Gastrocnemius medialis (tissue), 4 donors: Measurements from ENCODE around the gene TOMM7. TPM values are rescaled to one million over a fixed set of nuclear protein-coding genes. Genes with fewer than 3 reads are reported as not detected.
"Not testable (repeated sequence)": the region's sequence is repeated elsewhere in the genome, so short reads cannot be mapped to it uniquely, and the experiment has no call there.

Experiments
- ATAC-seq, 2 donors: fragments of 150-250 bp; one replicate each; pipeline ENCODE4 v1.9.1; 2016
- DNase-seq, 2 donors: peaks; one replicate each; pipeline ENCODE4 v3.0.0-alpha.2; 2019
- H3K27ac ChIP-seq, 4 donors: fragments of 200-600 bp; sonication (generic); 1 replicate in 1 of 4; 2 replicates in 3 of 4; pipeline ENCODE4 v1.5.1; 2016 to 2018; ENCODE audit warnings: mild to moderate bottlenecking in 2 of 4, moderate library complexity in 1 of 4
- H3K27me3 ChIP-seq, 3 donors: fragments of 200-600 bp; sonication (generic) in 2 of 3; 1 replicate in 1 of 3; 2 replicates in 2 of 3; pipeline versions ENCODE4 v1.5.1 to v1.6.0; 2016 to 2019; ENCODE audit warnings: mild to moderate bottlenecking in 1 of 3, moderate library complexity in 1 of 3
- H3K36me3 ChIP-seq, 2 donors: fragments of 200-600 bp; sonication (generic) in 1 of 2; one replicate each; pipeline ENCODE4 v1.5.1; 2017 to 2018
- H3K4me1 ChIP-seq, 2 donors: fragments of 200-600 bp; sonication (generic) in 1 of 2; one replicate each; pipeline ENCODE4 v1.5.1; 2016 to 2017; ENCODE audit warnings: mild to moderate bottlenecking in 2 of 2
- H3K4me3 ChIP-seq, 4 donors: fragments of 200-600 bp; sonication (generic) in 3 of 4; 1 replicate in 1 of 4; 2 replicates in 3 of 4; pipeline ENCODE4 v1.5.1; 2016 to 2019; ENCODE audit warnings: mild to moderate bottlenecking in 2 of 4
- H3K9me3 ChIP-seq, 3 donors: fragments of 200-600 bp; sonication (generic) in 2 of 3; 1 replicate in 1 of 3; 2 replicates in 2 of 3; pipeline ENCODE4 v1.5.1; 2016 to 2019
- CTCF ChIP-seq, 5 experiments: fragments of 450-650 bp in 3 of 5; fragments of 200-600 bp in 2 of 5; sonication (generic) in 2 of 5; IDR thresholded peaks in 4 of 5; conservative IDR thresholded peaks in 1 of 5; 1 replicate in 4 of 5; 2 replicates in 1 of 5; pipeline ENCODE4 v1.5.1; 2016 to 2019; ENCODE audit warnings: antibody characterized with exemption in 5 of 5, mild to moderate bottlenecking in 3 of 5, moderate library complexity in 3 of 5
- POLR2A ChIP-seq, 2 donors: fragments of 450-650 bp; IDR thresholded peaks; one replicate each; pipeline ENCODE4 v1.6.1; 2017; ENCODE audit warnings: antibody characterized with exemption in 2 of 2, mild to moderate bottlenecking in 2 of 2, moderate library complexity in 2 of 2
- in situ Hi-C, 4 donors: fragments of 200-750 bp; cut with MboI; loops; one replicate each; pipeline versions ENCODE4 v1.15.0 to v1.8.0; 2017; ENCODE audit warnings: low sequenced_read_pairs in 4 of 4
- intact Hi-C: fragments of 100-400 bp; cut with DNase I; formaldehyde crosslinking; loops from one replicate; pipeline ENCODE4 v1.15.1; 2023; ENCODE audit warnings: low total_unique reads
- total RNA-seq, 4 donors: library from RNA; depleted of rRNA; stranded (reverse); fragments of >200 nt; gene quantifications; one replicate each; pipeline versions ENCODE4 v1.1.0 to v1.2.3, GENCODE V29; 2016

TOMM7 gene
- total RNA-seq, 4 donors from 2014 or later: 124 to 235 (median 218) TPM

- no peak for DNase-seq
- Histone ChIP-seq H3K27ac (peak overlapping the region; percentile 94 to 99 (median 98)), H3K27me3 (no peaks in the 10 kb centered on the region), H3K4me1 (peaks cover 35 to 46% of the 10 kb centered on the region in 2 donors), H3K36me3 (no peaks in the 10 kb centered on the region), H3K9me3 (no peaks in the 10 kb centered on the region), H3K4me3 (no peak overlapping the region)
- ATAC-seq: no peak
- in situ Hi-C loops (no loop called here), intact Hi-C loops (loop anchor here (10.0 kb wide), 1 partner anchor 202 kb away; no protein-coding TSS in a partner anchor)
- no peak for TF ChIP-seq POLR2A (IDR thresholded peaks at IDR 0.05)
- no peak for TF ChIP-seq CTCF (IDR thresholded peaks at IDR 0.05 in 4 of 5, conservative IDR thresholded peaks at IDR 0.05 in 1 of 5)
Measured at GRCh38 chr7:22853138-22853537, 30.5 kb upstream of the TOMM7 start.

GRCh38 chr7:22851145-22851544 is 28.5 kb upstream of the TOMM7 start:
- Histone ChIP-seq H3K9me3 (no peaks in the 10 kb centered on the region), H3K4me1 (peaks cover 26 to 40% of the 10 kb centered on the region in 2 donors), H3K36me3 (no peaks in the 10 kb centered on the region), H3K4me3 (no peak overlapping the region), H3K27ac (peak overlapping the region; percentile 87 to 99 (median 94)), H3K27me3 (no peaks in the 10 kb centered on the region)
- ATAC-seq (no peak), DNase-seq (no peak)
- in situ Hi-C loops (no loop called here), intact Hi-C loops (loop anchor here (10.0 kb wide), 1 partner anchor 204 kb away; no protein-coding TSS in a partner anchor)
- TF ChIP-seq POLR2A (IDR thresholded peaks at IDR 0.05) (no peak), CTCF (IDR thresholded peaks at IDR 0.05 in 4 of 5, conservative IDR thresholded peaks at IDR 0.05 in 1 of 5) (no peak)

- H3K4me1 ChIP-seq: peaks cover 18 to 32% of the 10 kb centered on the region in 2 donors
- intact Hi-C loops: loop anchor here (10.0 kb wide), 1 partner anchor 204 kb away; no protein-coding TSS in a partner anchor
- H3K9me3 ChIP-seq, in situ Hi-C loops, H3K27me3 ChIP-seq, H3K36me3 ChIP-seq, ATAC-seq, DNase-seq, H3K4me3 ChIP-seq: not testable (repeated sequence)
- peak overlapping the region; percentile 87 to 99 (median 94) for H3K27ac ChIP-seq
Measured at GRCh38 chr7:22850394-22850793, 27.7 kb upstream of the TOMM7 start.

GRCh38 chr7:22849662-22850061 is 27.0 kb upstream of the TOMM7 start:
- peaks cover 13 to 27% of the 10 kb centered on the region in 2 donors for H3K4me1 ChIP-seq
- intact Hi-C loops: loop anchor here (2.0 to 10.0 kb wide), 2 partner anchors 119 to 205 kb away; no protein-coding TSS in a partner anchor
- peak; percentile 22 to 55 for DNase-seq
- no peaks in the 10 kb centered on the region for H3K27me3 ChIP-seq
- in situ Hi-C loops: no loop called here
- H3K36me3 ChIP-seq: no peaks in the 10 kb centered on the region
- H3K4me3 ChIP-seq: no peak overlapping the region
- ATAC-seq: peak; percentile 70 to 79
- H3K9me3 ChIP-seq: no peaks in the 10 kb centered on the region
- H3K27ac ChIP-seq: peak overlapping the region; percentile 87 to 99 (median 94)
- TF ChIP-seq CTCF (IDR thresholded peaks at IDR 0.05 in 4 of 5, conservative IDR thresholded peaks at IDR 0.05 in 1 of 5): no peak
- no peak for TF ChIP-seq POLR2A (IDR thresholded peaks at IDR 0.05)

- in situ Hi-C loops: no loop called here
- Histone ChIP-seq H3K4me1 (peaks cover 13 to 27% of the 10 kb centered on the region in 2 donors), H3K4me3 (no peak overlapping the region), H3K9me3 (no peaks in the 10 kb centered on the region), H3K36me3 (no peaks in the 10 kb centered on the region), H3K27ac (peak overlapping the region; percentile 87 to 99 (median 94)), H3K27me3 (no peaks in the 10 kb centered on the region)
- DNase-seq: peak; percentile 23 to 61
- TF ChIP-seq CTCF (IDR thresholded peaks at IDR 0.05 in 4 of 5, conservative IDR thresholded peaks at IDR 0.05 in 1 of 5): no peak
- no peak for TF ChIP-seq POLR2A (IDR thresholded peaks at IDR 0.05)
- ATAC-seq: peak; percentile 29 to 40
- intact Hi-C loops: loop anchor here (2.0 kb wide), 1 partner anchor 120 kb away; no protein-coding TSS in a partner anchor
Measured at GRCh38 chr7:22849172-22849571, 26.5 kb upstream of the TOMM7 start.
